H1 (cell line): Measurements from ENCODE around the gene WDR5. TPM values are rescaled to one million over a fixed set of nuclear protein-coding genes. Genes with fewer than 3 reads are reported as not detected.

Experiments used
- CTCF ChIA-PET: fragments of 300-600 bp; sonication (Branson Sonifier 250); formaldehyde crosslinking; loops from one replicate; lab custom pipeline; 2021; ENCODE audit not compliant: partially characterized antibody; lab: Charles Lee
- POLR2A ChIA-PET: fragments of 300-600 bp; sonication (Branson Sonifier 250); formaldehyde crosslinking; loops from one replicate; lab custom pipeline; 2021; ENCODE audit warnings: inconsistent platforms; ENCODE audit not compliant: partially characterized antibody; lab: Charles Lee
- DNase-seq, 2 experiments: peaks; one replicate each; pipeline versions ENCODE4 v3.0.0 to v3.0.0-alpha.2; 2010 to 2022; ENCODE audit warnings: low spot score in 2 of 2, low read depth in 1 of 2, mixed read lengths in 1 of 2
- FAIRE-seq: peaks from 2 replicates; lab custom pipeline; 2011; peaks lifted over from hg19 to GRCh38; lab: Jason Lieb, UNC
- H2AFZ ChIP-seq: 2 replicates; pipeline ENCODE4 v1.8.1; 2012; ENCODE audit warnings: low read length, inconsistent platforms
- H2AK5ac ChIP-seq: 2 replicates; pipeline ENCODE4 v1.6.1; 2013; ENCODE audit warnings: low read depth, low read length
- H2BK120ac ChIP-seq: replicated peaks from 2 replicates; pipeline ENCODE3; 2013; ENCODE audit warnings: low read depth, low read length, inconsistent platforms
- H2BK12ac ChIP-seq: 2 replicates; pipeline ENCODE4 v1.6.1; 2013; ENCODE audit warnings: low read depth, low read length
- H2BK15ac ChIP-seq: 2 replicates; pipeline ENCODE4 v1.6.1; 2013; ENCODE audit warnings: low read length
- H2BK20ac ChIP-seq: 2 replicates; pipeline ENCODE4 v1.6.1; 2013; ENCODE audit warnings: low read length
- H2BK5ac ChIP-seq: 2 replicates; pipeline ENCODE4 v1.6.1; 2013; ENCODE audit warnings: low read depth, low read length
- H3K14ac ChIP-seq: 2 replicates; pipeline ENCODE4 v1.6.1; 2013; ENCODE audit warnings: inconsistent platforms; ENCODE audit not compliant: insufficient read length
- H3K18ac ChIP-seq: 2 replicates; pipeline ENCODE4 v1.6.1; 2013; ENCODE audit warnings: low read length; ENCODE audit errors: extremely low read depth
- H3K23ac ChIP-seq: 2 replicates; pipeline ENCODE4 v1.6.1; 2013; ENCODE audit warnings: inconsistent platforms; ENCODE audit not compliant: insufficient read length
- H3K23me2 ChIP-seq: 2 replicates; pipeline ENCODE4 v1.6.1; 2013; ENCODE audit warnings: low read depth, low read length
- H3K27ac ChIP-seq: 2 replicates; pipeline ENCODE4 v1.6.1; 2011; ENCODE audit warnings: low read depth, low read length, inconsistent platforms
- H3K27me3 ChIP-seq, 4 experiments: replicated peaks in 1 of 4; 1 replicate in 1 of 4; 2 replicates in 3 of 4; pipeline versions ENCODE4 v1.6.1 to v1.8.1; 2011 to 2013; ENCODE audit warnings: low read length in 3 of 4, mild to moderate bottlenecking in 3 of 4, inconsistent platforms in 2 of 4, mixed read lengths in 2 of 4, moderate library complexity in 1 of 4; ENCODE audit not compliant: control insufficient read depth in 3 of 4, insufficient read depth in 3 of 4; ENCODE audit errors: extremely low read depth in 1 of 4
- H3K36me3 ChIP-seq, 4 experiments: 2 replicates each; pipeline versions ENCODE4 v1.6.1 to v1.8.1; 2011 to 2013; ENCODE audit warnings: mild to moderate bottlenecking in 4 of 4, low read length in 3 of 4, moderate library complexity in 2 of 4, control low read depth in 1 of 4, inconsistent platforms in 1 of 4; ENCODE audit not compliant: insufficient read depth in 4 of 4, control insufficient read depth in 2 of 4
- H3K4ac ChIP-seq: replicated peaks from 2 replicates; pipeline ENCODE3; 2013; ENCODE audit warnings: low read length, low read depth, mixed read lengths, inconsistent platforms; ENCODE audit not compliant: insufficient read length
- H3K4me1 ChIP-seq, 4 experiments: replicated peaks in 1 of 4; 1 replicate in 1 of 4; 2 replicates in 3 of 4; pipeline versions ENCODE4 v1.6.1 to v1.8.1; 2011 to 2013; ENCODE audit warnings: low read length in 3 of 4, inconsistent platforms in 2 of 4, mixed read lengths in 1 of 4; ENCODE audit not compliant: insufficient read depth in 4 of 4, control insufficient read depth in 3 of 4
- H3K4me2 ChIP-seq, 2 experiments: 2 replicates each; pipeline versions ENCODE4 v1.6.1 to v1.8.1; 2011 to 2013; ENCODE audit warnings: low read depth in 2 of 2, low read length in 2 of 2, control low read depth in 1 of 2, inconsistent platforms in 1 of 2, mild to moderate bottlenecking in 1 of 2; ENCODE audit not compliant: insufficient read depth in 1 of 2
- H3K4me3 ChIP-seq, 4 experiments: fragments of 200-600, 300-600 bp in 1 of 4; sonication (generic), shearing (Covaris generic), sonication (Bioruptor Twin) in 1 of 4; 2 replicates each; pipeline versions ENCODE4 v1.5.1 to v1.8.1; 2011 to 2016; ENCODE audit warnings: low read length in 4 of 4, low read depth in 3 of 4, control low read depth in 2 of 4, inconsistent platforms in 2 of 4, mild to moderate bottlenecking in 2 of 4, mixed read lengths in 1 of 4, moderate library complexity in 1 of 4; ENCODE audit not compliant: insufficient read depth in 2 of 4; ENCODE audit errors: extremely low read depth in 1 of 4
- H3K56ac ChIP-seq: replicated peaks from 2 replicates; pipeline ENCODE3; 2013; ENCODE audit warnings: low read depth, mild to moderate bottlenecking, mixed read lengths, low read length, inconsistent platforms; ENCODE audit not compliant: insufficient read length
- H3K79me1 ChIP-seq: 2 replicates; pipeline ENCODE4 v1.6.1; 2013; ENCODE audit warnings: low read depth, low read length, control low read depth
- H3K79me2 ChIP-seq, 2 experiments: 2 replicates each; pipeline versions ENCODE4 v1.6.1 to v1.8.1; 2012 to 2013; ENCODE audit warnings: low read length in 2 of 2, mild to moderate bottlenecking in 2 of 2, inconsistent platforms in 1 of 2; ENCODE audit not compliant: insufficient read depth in 2 of 2, control insufficient read depth in 1 of 2
- H3K9ac ChIP-seq, 4 experiments: replicated peaks in 1 of 4; 1 replicate in 1 of 4; 2 replicates in 3 of 4; pipeline versions ENCODE4 v1.6.1 to v1.8.1; 2011 to 2013; ENCODE audit warnings: low read depth in 3 of 4, low read length in 3 of 4, control low read depth in 2 of 4, mild to moderate bottlenecking in 2 of 4, moderate library complexity in 2 of 4, inconsistent platforms in 1 of 4; ENCODE audit errors: extremely low read depth in 1 of 4
- H3K9me3 ChIP-seq, 2 experiments: 2 replicates each; pipeline versions ENCODE4 v1.6.1 to v1.8.1; 2012 to 2013; ENCODE audit warnings: mild to moderate bottlenecking in 2 of 2, moderate library complexity in 2 of 2, control low read depth in 1 of 2, inconsistent platforms in 1 of 2, low read depth in 1 of 2, low read length in 1 of 2, mixed read lengths in 1 of 2; ENCODE audit not compliant: insufficient read depth in 2 of 2
- H4K20me1 ChIP-seq, 2 experiments: replicated peaks in 1 of 2; 2 replicates each; pipeline versions ENCODE3 to v1.8.1; 2011 to 2013; ENCODE audit warnings: inconsistent platforms in 2 of 2, low read length in 2 of 2, mild to moderate bottlenecking in 1 of 2; ENCODE audit not compliant: insufficient read depth in 2 of 2, control insufficient read depth in 1 of 2
- H4K5ac ChIP-seq: 2 replicates; pipeline ENCODE4 v1.6.1; 2013; ENCODE audit warnings: low read length, low read depth, mixed read lengths, inconsistent platforms; ENCODE audit not compliant: insufficient read length
- H4K8ac ChIP-seq: 2 replicates; pipeline ENCODE4 v1.8.0; 2013; ENCODE audit warnings: mild to moderate bottlenecking, moderate library complexity, low read length, inconsistent platforms; ENCODE audit not compliant: insufficient read depth; ENCODE audit errors: extremely low read depth
- H4K91ac ChIP-seq: replicated peaks from 2 replicates; pipeline ENCODE3; 2013; ENCODE audit warnings: low read length, mixed read lengths, inconsistent platforms; ENCODE audit not compliant: insufficient read length
- BRCA1 ChIP-seq: IDR thresholded peaks from 2 replicates; pipeline ENCODE4 v1.6.1; 2012; ENCODE audit warnings: low read depth, low read length, improper control_type of control experiment
- CTCF ChIP-seq, 3 experiments: IDR thresholded peaks; 1 replicate in 2 of 3; 2 replicates in 1 of 3; pipeline versions ENCODE4 v1.5.1 to v1.6.1; 2011; ENCODE audit warnings: low read length in 3 of 3, mild to moderate bottlenecking in 3 of 3, inconsistent platforms in 2 of 3, low read depth in 1 of 3, moderate library complexity in 1 of 3; ENCODE audit not compliant: insufficient read depth in 1 of 3; ENCODE audit errors: control extremely low read depth in 1 of 3
- E2F6 ChIP-seq: IDR thresholded peaks from 2 replicates; pipeline ENCODE4 v1.6.1; 2012; ENCODE audit warnings: inconsistent platforms
- PHF8 ChIP-seq: fragments of 200-600 bp; sonication (generic); conservative IDR thresholded peaks from 2 replicates; pipeline ENCODE4 v1.7.1; 2012; ENCODE audit warnings: low read depth, mild to moderate bottlenecking, inconsistent platforms, low read length, moderate library complexity
- WGBS, 2 experiments: shearing (Covaris generic) in 1 of 2; methylation state at CpG; one replicate each; pipeline versions ENCODE4 v1.1.6 to v1.1.7; 2013 to 2015; ENCODE audit warnings: low lambda C conversion rate in 2 of 2, mixed read lengths in 2 of 2, inconsistent platforms in 1 of 2, low coverage in 1 of 2, missing lambda C conversion rate in 1 of 2; ENCODE audit not compliant: insufficient replicate concordance in 2 of 2, insufficient coverage in 1 of 2, insufficient read length in 1 of 2; ENCODE audit errors: extremely low coverage in 1 of 2, missing lambda C conversion rate in 1 of 2; 5-methylcytosine and 5-hydroxymethylcytosine counted together
- polyA plus RNA-seq, 7 experiments: library from polyadenylated mRNA; depleted of rRNA in 3 of 7; stranded (reverse) in 5 of 7; unstranded in 2 of 7; fragments of >200 nt in 5 of 7; fragments of 200-250 nt in 2 of 7; gene quantifications; 1 replicate in 5 of 7; 2 replicates in 1 of 7; 4 replicates in 1 of 7; pipeline versions ENCODE4 v1.2.1 to v1.2.3, GENCODE V29; 2011 to 2013; ENCODE audit warnings: missing spikeins in 2 of 7, mixed read lengths in 2 of 7
- total RNA-seq: library from RNA; stranded (reverse); fragmentation: NEBNext Ultra II Directional; extraction: Animal tissue kit (Norgen Biotek cat#: 25700); gene quantifications from 2 replicates; pipeline ENCODE4 v1.2.1, GENCODE V29; 2021

Gene WDR5
- total and polyA plus RNA-seq, 2 of the 8 experiments (the other 6 are each of a cell fraction or from before 2014, with no cell fraction given): 38.4 to 68.1 TPM

DNA sequence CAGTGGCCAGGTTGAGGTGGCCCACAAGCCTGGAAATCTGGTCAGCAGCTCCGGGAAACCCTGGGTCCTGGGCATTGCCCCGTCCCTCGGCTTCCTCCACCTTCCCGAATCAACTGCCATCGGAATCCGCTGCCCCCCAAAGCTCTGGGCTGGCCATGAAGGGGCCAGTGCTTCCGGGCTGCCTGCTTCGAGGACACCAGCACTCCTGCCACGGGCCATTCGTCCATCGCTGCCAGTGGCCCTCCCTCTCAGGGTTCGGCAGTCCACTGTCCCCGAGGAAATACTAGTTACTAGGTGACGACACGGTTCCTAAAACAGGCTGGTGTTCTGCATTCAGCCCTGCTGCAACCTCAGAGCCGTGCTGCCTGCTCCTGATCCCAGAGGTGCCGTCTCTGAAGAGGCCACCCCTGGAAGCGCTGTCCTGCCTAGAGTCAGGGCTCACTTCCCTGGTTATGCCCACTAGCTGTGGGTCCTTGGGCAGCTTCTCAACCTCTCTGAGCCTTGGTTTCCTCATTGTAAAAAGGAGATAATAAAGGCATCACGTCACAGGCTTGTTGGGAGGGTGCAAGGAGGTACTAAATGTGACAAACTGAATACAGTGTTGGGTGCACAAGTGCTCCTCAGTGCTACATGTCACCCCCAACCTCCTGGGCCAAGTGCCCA is 3.5 kb upstream of the WDR5 start:
- Histone ChIP-seq H2BK120ac (peak overlapping the region; percentile 75), H3K79me1 (peaks cover 2% of the 10 kb centered on the region; the same call in 1 of the 2 replicates), H3K9me3 (no peaks in the 10 kb centered on the region), H3K23ac (no peak overlapping the region), H3K14ac (no peak overlapping the region), H4K91ac (peak overlapping the region; percentile 90)
- TF ChIP-seq CTCF (IDR thresholded peaks at IDR 0.05; ENCODE audit: control extremely low read depth in 1 of 3, insufficient read depth in 1 of 3, low read depth in 1 of 3, low read length in 3 of 3): no peak
- no peak for TF ChIP-seq E2F6
- TF ChIP-seq BRCA1: no peak
- TF ChIP-seq PHF8: no peak
- TF ChIP-seq, all 59 proteins: peak for 0
- FAIRE-seq (no peak), DNase-seq (no peak)
- Histone ChIP-seq H2AK5ac (peak overlapping the region; percentile 75; the same call in 1 of the 2 replicates), H3K4me3 (no peak overlapping the region), H3K4me1 (peaks cover 8 to 20% (median 18%) of the 10 kb centered on the region in 4 experiments), H3K18ac (peak overlapping the region; percentile 80; the same call in 1 of the 2 replicates), H3K36me3 (no peaks in the 10 kb centered on the region), H3K23me2 (peaks cover 9% of the 10 kb centered on the region; the same call in 1 of the 2 replicates), H2BK15ac (peak overlapping the region; percentile 72; the same call in 1 of the 2 replicates), H3K4ac (peak overlapping the region; percentile 58), H4K5ac (no peak overlapping the region), H3K27ac (peak overlapping the region; percentile 59; the same call in 1 of the 2 replicates), H4K20me1 (peaks cover 0 to 6% of the 10 kb centered on the region in 2 experiments), H4K8ac (no peak overlapping the region), H3K56ac (no peak overlapping the region), H3K9ac (no peak overlapping the region), H2BK5ac (peak overlapping the region; percentile 82; the same call in 1 of the 2 replicates), H3K4me2 (0 out of 4 replicates have a peak overlapping the region, but pooled peaks of 1 of the 2 experiments have one; percentile 44), H3K79me2 (peaks cover 8 to 11% of the 10 kb centered on the region in 2 experiments; a peak in 3 of 4 replicates), H2BK12ac (peak overlapping the region; percentile 82; the same call in 1 of the 2 replicates), H2AFZ (no peak overlapping the region), H3K27me3 (no peaks in the 10 kb centered on the region), H2BK20ac (peak overlapping the region; percentile 97; the same call in 1 of the 2 replicates)
- WGBS, 2 experiments: 88% methylated on average over 19 of the region's 19 CpGs; no CpG with 5 or more reads in 1 of the 2 experiments
- POLR2A ChIA-PET: interaction anchor here (0.9 to 2.8 kb wide), 2 partner anchors 24 to 66 kb away, joined by 3 to 11 read pairs; no protein-coding TSS in a partner anchor
- CTCF ChIA-PET: interaction anchor here (0.9 to 1.3 kb wide), 2 partner anchors 17 to 28 kb away, joined by 4 to 5 read pairs; no protein-coding TSS in a partner anchor
